GM10847 (cell line): ENCODE data around the gene P4HA1.

Source experiments
- POLR2A ChIP-seq: IDR thresholded peaks from 2 replicates; pipeline ENCODE4 v1.6.1; 2011; ENCODE audit not compliant: insufficient read length; ENCODE audit errors: extremely low read depth

The P4HA1 gene

GRCh38 chr10:73099141-73099540 lies 2.5 kb upstream of the P4HA1 start:
- no peak for TF ChIP-seq POLR2A

- TF ChIP-seq POLR2A = no peak
Observed at GRCh38 chr10:73097305-73097670, 622 bp upstream of the P4HA1 start.

DNA sequence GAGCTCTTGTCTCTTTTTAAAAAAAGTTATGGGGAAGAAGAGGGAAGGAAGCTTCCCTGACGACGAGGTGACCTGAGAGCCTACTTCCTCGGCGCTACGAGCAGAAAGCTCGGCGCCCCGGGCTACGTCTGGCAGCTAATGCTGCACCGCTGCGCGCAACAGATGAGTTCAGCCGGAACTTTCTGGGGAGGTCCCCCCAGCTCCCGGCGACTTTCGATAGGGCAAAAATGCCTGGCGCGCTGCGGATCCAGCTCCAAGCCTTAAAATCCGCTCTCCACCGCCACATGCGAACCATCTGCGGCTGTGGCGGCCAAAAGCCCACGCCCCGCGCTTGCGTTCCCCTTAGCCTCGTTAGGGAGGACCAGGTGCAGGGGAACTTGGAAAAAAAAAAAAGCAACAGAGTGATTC lies 621 bp downstream of the P4HA1 start:
- TF ChIP-seq POLR2A = peak; percentile 47

DNA sequence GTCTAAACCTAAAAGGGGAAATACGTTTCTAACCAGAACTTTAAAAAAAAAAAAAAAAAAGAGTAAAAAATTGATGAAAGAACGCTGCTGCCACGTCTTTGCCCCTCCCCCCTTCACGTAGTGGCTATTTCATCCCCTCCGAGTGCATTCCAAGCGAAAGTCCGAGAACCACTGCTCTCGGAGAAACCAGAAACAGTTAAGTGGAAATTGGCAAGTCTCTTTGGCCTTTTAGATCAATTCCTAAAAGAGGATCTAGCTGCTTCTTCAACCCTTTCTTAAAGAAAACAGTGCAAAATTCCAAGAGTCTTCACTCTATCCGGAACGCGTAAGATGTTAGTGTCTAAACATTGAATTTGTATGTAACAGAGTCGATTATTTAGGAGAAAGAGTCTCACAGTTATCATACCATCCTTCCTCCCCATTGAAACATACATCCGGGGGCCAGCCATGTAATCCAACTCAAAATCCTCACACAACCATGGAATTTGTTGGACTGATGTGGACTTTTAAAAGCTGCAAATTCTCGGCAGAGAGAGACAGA lies 1.1 kb downstream of the P4HA1 start:
- TF ChIP-seq POLR2A = no peak

GRCh38 chr10:73094986-73095480 lies 1.6 kb downstream of the P4HA1 start:
- TF ChIP-seq POLR2A = no peak

- no peak for TF ChIP-seq POLR2A
Observed at GRCh38 chr10:73093922-73094850, 2.5 kb downstream of the P4HA1 start.

- TF ChIP-seq POLR2A = no peak
Observed at GRCh38 chr10:73092830-73093229, 3.8 kb downstream of the P4HA1 start.

DNA sequence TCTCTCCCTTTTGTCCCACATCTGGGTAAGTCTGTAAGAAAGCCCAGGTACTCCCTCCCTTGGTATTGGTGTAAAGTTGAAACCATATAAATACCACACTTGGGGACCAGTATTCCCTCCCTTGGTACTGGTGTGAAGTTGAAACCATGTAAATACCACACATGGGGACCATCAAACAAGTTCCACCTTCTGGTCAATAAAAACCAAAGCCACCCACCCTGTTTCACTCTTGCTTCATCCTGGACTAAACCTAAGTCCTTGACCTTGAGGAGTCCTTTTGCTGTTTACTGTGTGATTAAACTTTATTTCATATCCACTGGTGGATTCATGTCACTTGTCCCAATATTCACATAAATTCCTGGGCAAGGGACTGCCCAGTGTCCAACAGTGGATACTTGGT lies 8.4 kb downstream of the P4HA1 start:
- no peak for TF ChIP-seq POLR2A

DNA sequence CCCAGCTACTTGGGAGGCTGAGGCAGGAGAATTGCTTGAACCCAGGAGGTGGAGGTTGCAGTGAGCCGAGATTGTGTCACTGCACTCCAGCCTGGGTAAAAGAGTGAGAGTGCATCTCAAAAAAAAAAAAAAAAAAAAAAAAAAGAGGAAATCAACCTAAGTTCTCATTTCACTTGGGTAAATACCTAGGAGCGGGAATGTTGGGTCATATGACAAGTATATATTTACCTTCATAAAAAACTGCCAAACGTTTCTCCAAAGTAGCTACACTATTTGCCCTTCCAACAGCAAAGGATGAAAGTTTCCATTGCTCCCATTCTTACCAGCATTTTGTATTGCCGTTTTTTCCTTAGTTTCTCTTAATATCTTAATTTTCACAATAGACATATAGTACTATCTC lies 9.8 kb downstream of the P4HA1 start:
- no peak for TF ChIP-seq POLR2A

DNA sequence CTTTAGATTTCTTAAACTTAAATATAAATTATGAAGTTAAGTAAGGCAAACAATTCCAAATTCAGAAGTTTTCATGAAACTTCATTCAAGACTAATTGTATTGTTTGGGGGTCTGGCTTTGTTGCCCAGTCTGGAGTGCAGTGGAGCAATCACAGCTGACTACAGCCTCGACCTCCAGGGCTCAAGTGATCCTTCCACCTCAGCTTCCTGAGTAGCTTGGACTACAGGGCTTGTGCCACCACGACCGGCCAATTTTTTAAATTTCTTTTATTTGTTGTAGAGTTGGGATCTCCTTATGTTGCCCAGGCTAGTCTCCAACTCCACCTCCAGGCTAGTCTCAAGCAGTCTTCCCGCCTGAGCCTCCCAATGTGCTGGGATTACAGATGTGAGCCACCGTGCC lies 12.5 kb downstream of the P4HA1 start:
- no peak for TF ChIP-seq POLR2A

DNA sequence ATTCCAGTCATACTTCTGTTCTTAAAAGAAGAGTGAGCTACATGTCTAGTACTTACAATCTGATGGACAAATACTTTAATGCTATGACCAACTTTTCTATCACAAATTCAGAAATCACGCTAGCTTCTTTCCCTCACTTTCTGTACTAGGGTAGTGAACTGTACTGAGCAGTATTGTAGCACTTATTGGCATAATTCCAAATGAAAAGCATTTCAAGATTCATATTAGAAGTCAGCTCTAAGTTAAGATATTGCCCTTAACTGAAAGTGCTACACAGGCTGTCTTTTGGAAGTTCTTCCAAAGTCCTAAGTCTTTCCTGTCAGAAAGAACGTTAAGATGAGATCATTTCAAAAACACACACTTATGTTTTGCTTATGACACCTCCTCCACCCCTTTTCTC lies 13.4 kb downstream of the P4HA1 start:
- no peak for TF ChIP-seq POLR2A

- no peak for TF ChIP-seq POLR2A
Observed at GRCh38 chr10:73079779-73080541, 16.7 kb downstream of the P4HA1 start.

DNA sequence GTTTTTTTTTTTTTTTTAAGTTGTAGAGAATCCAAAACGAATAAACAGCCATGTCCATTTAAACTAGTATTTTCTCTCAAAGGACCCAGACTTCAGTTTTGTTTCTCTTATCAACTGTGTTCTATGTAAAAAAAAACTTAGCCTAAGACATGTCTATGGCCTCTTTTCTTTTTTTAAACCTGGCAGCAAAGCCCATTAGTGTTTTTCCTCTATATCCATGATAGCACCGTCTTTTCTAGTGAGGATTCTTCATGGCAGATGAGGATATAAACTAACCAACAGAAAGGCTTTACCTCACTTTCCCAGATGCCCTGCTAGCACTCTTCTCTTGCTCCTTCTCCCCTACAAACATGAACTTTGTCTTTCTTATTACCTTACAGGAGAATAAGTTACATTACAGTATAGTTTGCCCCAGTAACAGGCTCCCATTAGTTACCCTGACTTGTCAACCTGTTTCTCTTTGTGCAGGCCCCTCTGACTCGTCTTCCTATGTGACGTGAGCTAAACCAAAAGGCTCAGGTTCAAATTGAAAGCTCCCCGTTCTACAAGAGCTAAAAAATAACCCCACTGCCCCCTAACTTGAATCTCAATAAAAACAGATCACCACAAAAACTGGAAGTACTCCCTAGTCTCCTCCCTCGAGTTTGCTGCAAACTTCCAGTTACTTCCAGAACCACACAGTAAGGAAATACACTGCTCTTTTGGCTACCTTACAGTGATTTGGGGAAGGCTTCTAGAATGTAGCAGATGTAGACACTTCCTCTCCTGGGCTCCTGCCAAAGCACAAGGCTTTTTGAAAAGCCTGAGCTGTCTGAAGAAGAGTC lies 20.1 kb downstream of the P4HA1 start:
- TF ChIP-seq POLR2A = no peak

GRCh38 chr10:73075829-73076228 lies 20.8 kb downstream of the P4HA1 start:
- TF ChIP-seq POLR2A = no peak

DNA sequence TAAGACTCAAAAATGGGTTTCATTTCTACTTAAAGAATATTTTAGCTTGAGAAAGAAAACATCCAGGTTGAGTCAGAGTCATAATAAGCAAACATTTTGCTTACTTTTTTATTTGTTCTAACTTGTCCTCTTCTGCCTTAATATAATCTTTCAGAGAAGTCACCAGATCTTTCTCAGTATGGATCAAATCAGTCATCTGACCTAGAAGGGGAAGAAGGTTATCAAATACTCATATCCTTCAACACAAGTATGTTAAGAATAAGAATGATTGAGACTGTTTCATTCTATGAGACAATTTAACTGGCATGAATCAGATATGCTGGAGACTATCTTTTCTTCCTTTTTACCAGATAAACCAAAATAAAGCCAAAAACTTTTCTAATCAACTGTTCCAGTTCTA lies 23.0 kb downstream of the P4HA1 start:
- no peak for TF ChIP-seq POLR2A
